ENCODE data around the gene GABARAP. TPM values are rescaled to one million over a fixed set of nuclear protein-coding genes. Genes with fewer than 3 reads are reported as not detected.

GABARAP gene
- total and polyA plus RNA-seq, 2 of the 8 experiments (the other 6 are each of a cell fraction or from before 2014, with no cell fraction given), result 252 to 581 TPM

DNA sequence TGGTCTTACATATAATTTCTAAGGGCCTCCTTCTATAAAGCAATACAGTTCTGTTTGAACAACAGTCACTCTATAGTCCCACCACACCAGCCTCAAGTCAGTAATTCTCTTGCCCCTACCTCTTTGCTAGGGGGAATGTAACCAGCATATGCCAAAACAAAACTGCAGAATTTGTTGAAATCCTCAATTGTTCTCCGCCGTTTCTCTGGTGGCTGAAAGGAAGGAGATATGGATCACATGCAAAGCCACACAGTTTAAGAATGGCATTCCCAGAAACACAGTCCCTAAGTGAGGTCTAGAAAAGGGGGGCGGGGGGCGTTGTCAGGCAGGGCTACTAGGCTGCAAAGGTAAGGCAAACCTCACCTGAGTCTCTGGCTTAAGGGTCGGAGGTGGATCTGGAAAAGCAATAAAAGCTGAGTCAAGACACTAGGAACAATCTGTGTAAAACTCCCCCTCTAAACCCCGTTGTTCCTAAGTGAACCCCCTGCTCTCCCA, 4.9 kb downstream of the GABARAP start:
- H3K9me3 ChIP-seq (ENCODE audit: insufficient read depth in 2 of 2, low read depth in 1 of 2, low read length in 1 of 2), result no peaks in the 10 kb centered on the region
- H3K4me3 ChIP-seq (ENCODE audit: extremely low read depth in 1 of 4, insufficient read depth in 2 of 4, low read depth in 3 of 4, low read length in 4 of 4), result peak overlapping the region; percentile 47 to 95 (median 74); a peak in 6 of 8 replicates
- peak overlapping the region; percentile 74 to 77 for H3K4me2 ChIP-seq (ENCODE audit: insufficient read depth in 1 of 2, low read depth in 2 of 2, low read length in 2 of 2)
- peak overlapping the region; percentile 94 for H3K4ac ChIP-seq (replicated peaks; ENCODE audit: insufficient read length, low read depth, low read length)
- H3K27me3 ChIP-seq (replicated peaks in 1 of 4; ENCODE audit: control insufficient read depth in 3 of 4, extremely low read depth in 1 of 4, insufficient read depth in 3 of 4, low read length in 3 of 4), result no peaks in the 10 kb centered on the region
- H3K36me3 ChIP-seq (ENCODE audit: control insufficient read depth in 2 of 4, insufficient read depth in 4 of 4, low read length in 3 of 4), result peaks cover 15 to 36% (median 22%) of the 10 kb centered on the region in 4 experiments; a peak in 6 of 8 replicates
- peak overlapping the region in 1 of 4 experiments; percentile 56; a peak in 2 of 7 replicates for H3K9ac ChIP-seq (replicated peaks in 1 of 4; ENCODE audit: extremely low read depth in 1 of 4, low read depth in 3 of 4, low read length in 3 of 4)
- POLR2A ChIA-PET (ENCODE audit: partially characterized antibody), result interaction anchor here (1.1 to 19.7 kb wide), 9 partner anchors 11 to 81 kb away, joined by 3 to 386 read pairs (median 22); partner anchors contain the start of genes ACADVL, CLDN7, CTDNEP1 and DLG4
- DNase-seq (ENCODE audit: low read depth in 1 of 2, low spot score in 2 of 2), result no peak
- H3K79me2 ChIP-seq (ENCODE audit: control insufficient read depth in 1 of 2, insufficient read depth in 2 of 2, low read length in 2 of 2), result peaks cover 7 to 64% of the 10 kb centered on the region in 2 experiments
- 51% methylated on average over 6 of the region's 6 CpGs; no CpG with 5 or more reads in 1 of the 2 experiments for WGBS, 2 experiments (ENCODE audit: extremely low coverage in 1 of 2, insufficient coverage in 1 of 2, insufficient read length in 1 of 2, insufficient replicate concordance in 2 of 2, low coverage in 1 of 2, low lambda C conversion rate in 2 of 2, missing lambda C conversion rate in 1 of 2)
- no peak overlapping the region for H3K27ac ChIP-seq (ENCODE audit: low read depth, low read length)
- H3K23ac ChIP-seq (ENCODE audit: insufficient read length), result no peak overlapping the region
- FAIRE-seq, result no peak
- no peak overlapping the region; the same call in 1 of the 2 replicates for H2BK5ac ChIP-seq (ENCODE audit: low read depth, low read length)
- CTCF ChIA-PET (ENCODE audit: partially characterized antibody), result interaction anchor here (1.2 to 6.4 kb wide), 2 partner anchors 13 to 16 kb away, joined by 3 to 46 read pairs; partner anchors contain the start of genes ACADVL and DLG4
- no peak overlapping the region for H2AFZ ChIP-seq (ENCODE audit: low read length)
- H3K56ac ChIP-seq (replicated peaks; ENCODE audit: insufficient read length, low read depth, low read length), result no peak overlapping the region
- no peak overlapping the region for H2AK5ac ChIP-seq (ENCODE audit: low read depth, low read length)
- no peak overlapping the region for H3K18ac ChIP-seq (ENCODE audit: extremely low read depth, low read length)
- peaks cover 5 to 24% (median 12%) of the 10 kb centered on the region in 4 experiments for H3K4me1 ChIP-seq (replicated peaks in 1 of 4; ENCODE audit: control insufficient read depth in 3 of 4, insufficient read depth in 4 of 4, low read length in 3 of 4)
- no peak overlapping the region for H2BK15ac ChIP-seq (ENCODE audit: low read length)
- H4K5ac ChIP-seq (ENCODE audit: insufficient read length, low read depth, low read length), result no peak overlapping the region
- peaks cover 8% of the 10 kb centered on the region; the same call in 1 of the 2 replicates for H3K79me1 ChIP-seq (ENCODE audit: low read depth, low read length)
- H2BK20ac ChIP-seq (ENCODE audit: low read length), result no peak overlapping the region
- H2BK120ac ChIP-seq (replicated peaks; ENCODE audit: low read depth, low read length), result no peak overlapping the region
- no peak overlapping the region for H2BK12ac ChIP-seq (ENCODE audit: low read depth, low read length)
- peaks cover 11 to 22% of the 10 kb centered on the region in 2 experiments for H4K20me1 ChIP-seq (replicated peaks in 1 of 2; ENCODE audit: control insufficient read depth in 1 of 2, insufficient read depth in 2 of 2, low read length in 2 of 2)
- no peak overlapping the region for H3K14ac ChIP-seq (ENCODE audit: insufficient read length)
- no peak overlapping the region for H4K8ac ChIP-seq (ENCODE audit: extremely low read depth, insufficient read depth, low read length)
- peaks cover 10% of the 10 kb centered on the region; the same call in 1 of the 2 replicates for H3K23me2 ChIP-seq (ENCODE audit: low read depth, low read length)
- no peak for TF ChIP-seq TCF12 (IDR thresholded peaks at IDR 0.05; ENCODE audit: low read depth, low read length)
- no peak for TF ChIP-seq KDM1A (IDR thresholded peaks at IDR 0.05; ENCODE audit: borderline replicate concordance, low read length)
- TF ChIP-seq, protein P1, sequence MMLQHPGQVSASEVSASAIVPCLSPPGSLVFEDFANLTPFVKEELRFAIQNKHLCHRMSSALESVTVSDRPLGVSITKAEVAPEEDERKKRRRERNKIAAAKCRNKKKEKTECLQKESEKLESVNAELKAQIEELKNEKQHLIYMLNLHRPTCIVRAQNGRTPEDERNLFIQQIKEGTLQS (IDR thresholded peaks at IDR 0.05; ENCODE audit: insufficient read depth, low read depth, low read length), result no peak
- TF ChIP-seq GABPA (IDR thresholded peaks at IDR 0.05; ENCODE audit: borderline replicate concordance, insufficient read depth, low read length), result no peak
- no peak for TF ChIP-seq SRF (IDR thresholded peaks at IDR 0.05; ENCODE audit: low read depth, low read length)
- TF ChIP-seq FOSL1 (IDR thresholded peaks at IDR 0.05; ENCODE audit: insufficient read depth, low read depth, low read length), result no peak
- TF ChIP-seq SP4 (IDR thresholded peaks at IDR 0.05; ENCODE audit: low read length), result no peak
- H4K91ac ChIP-seq (replicated peaks; ENCODE audit: insufficient read length, low read length), result no peak overlapping the region
